Right atrium auricular region (tissue), 2 donors: Measurements from ENCODE around the gene RNF135. TPM values are rescaled to one million over a fixed set of nuclear protein-coding genes. Genes with fewer than 3 reads are reported as not detected.
"Not testable (repeated sequence)": the region's sequence is repeated elsewhere in the genome, so short reads cannot be mapped to it uniquely, and the experiment has no call there.

Source experiments
- DNase-seq: peaks from one replicate; pipeline ENCODE4 v3.0.0-alpha.2; 2019; ENCODE audit warnings: low spot score
- H3K27ac ChIP-seq, 2 donors: fragments of 200-600 bp; sonication (generic); 1 replicate in 1 of 2; 2 replicates in 1 of 2; pipeline ENCODE4 v1.5.1; 2016 to 2019
- H3K27me3 ChIP-seq, 2 donors: fragments of 200-600 bp; sonication (generic); one replicate each; pipeline versions ENCODE4 v1.5.1 to v1.6.0; 2017 to 2019
- H3K36me3 ChIP-seq: fragments of 200-600 bp; sonication (generic); one replicate; pipeline ENCODE4 v1.5.1; 2016
- H3K4me1 ChIP-seq, 2 donors: fragments of 200-600 bp; sonication (generic); one replicate each; pipeline versions ENCODE4 v1.5.1 to v1.6.0; 2017 to 2019
- H3K4me3 ChIP-seq, 2 donors: fragments of 200-600 bp; sonication (generic); 1 replicate in 1 of 2; 2 replicates in 1 of 2; pipeline ENCODE4 v1.5.1; 2017 to 2019; ENCODE audit warnings: mild to moderate bottlenecking in 1 of 2, moderate library complexity in 1 of 2
- H3K9me3 ChIP-seq, 2 donors: fragments of 200-600 bp; sonication (generic); one replicate each; pipeline ENCODE4 v1.5.1; 2019
- total RNA-seq, 2 donors: library from RNA; depleted of rRNA; stranded (reverse); fragments of >200 nt; gene quantifications; one replicate each; pipeline ENCODE4 v1.1.0, GENCODE V29; 2016
- TF ChIP-seq, protein P1 (sequence below), 2 donors: fragments of 200-600 bp; sonication (generic); IDR thresholded peaks; one replicate each; pipeline ENCODE4 v1.5.1; 2019; ENCODE audit warnings: antibody characterized with exemption in 2 of 2

The RNF135 gene
- total RNA-seq, 2 donors from 2014 or later = 6.9 to 13.1 TPM

DNA sequence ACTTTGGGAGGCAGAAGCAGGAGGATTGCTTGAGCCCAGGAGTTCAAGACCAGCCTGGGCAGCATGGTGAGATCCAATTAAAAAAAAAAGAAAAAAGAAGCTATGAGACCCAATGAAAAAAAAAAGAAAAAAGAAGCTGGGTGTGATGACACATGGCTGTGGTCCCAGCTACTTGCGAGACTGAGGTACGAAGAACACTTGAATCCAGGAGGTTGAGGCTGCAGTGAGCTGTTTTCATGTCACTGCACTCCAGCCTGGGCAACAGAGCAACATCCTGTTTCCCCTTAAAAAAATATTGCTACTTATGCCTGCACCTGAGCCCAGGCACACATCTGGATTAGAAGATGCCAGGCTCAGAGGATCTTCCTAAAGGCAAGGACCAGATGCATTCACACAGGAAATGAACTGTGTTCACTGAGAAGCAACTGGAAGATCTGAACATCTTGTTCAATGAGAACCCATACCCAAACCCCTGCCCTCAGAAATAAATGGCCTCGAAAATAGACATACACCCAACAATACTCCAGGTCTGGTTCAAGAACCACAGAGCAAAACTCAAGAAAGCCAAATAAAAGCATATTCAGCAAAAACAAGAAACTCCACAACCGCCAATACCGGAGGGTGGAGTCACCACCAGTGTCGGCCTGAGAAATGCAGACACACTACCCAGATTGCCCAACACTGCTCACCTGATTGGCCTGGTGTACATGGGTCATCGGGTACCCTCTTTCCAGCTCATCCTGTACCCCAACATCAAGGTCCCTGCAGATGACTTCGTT lies 4.4 kb downstream of the RNF135 start:
- no peak overlapping the region for H3K27ac ChIP-seq
- TF ChIP-seq, protein P1, sequence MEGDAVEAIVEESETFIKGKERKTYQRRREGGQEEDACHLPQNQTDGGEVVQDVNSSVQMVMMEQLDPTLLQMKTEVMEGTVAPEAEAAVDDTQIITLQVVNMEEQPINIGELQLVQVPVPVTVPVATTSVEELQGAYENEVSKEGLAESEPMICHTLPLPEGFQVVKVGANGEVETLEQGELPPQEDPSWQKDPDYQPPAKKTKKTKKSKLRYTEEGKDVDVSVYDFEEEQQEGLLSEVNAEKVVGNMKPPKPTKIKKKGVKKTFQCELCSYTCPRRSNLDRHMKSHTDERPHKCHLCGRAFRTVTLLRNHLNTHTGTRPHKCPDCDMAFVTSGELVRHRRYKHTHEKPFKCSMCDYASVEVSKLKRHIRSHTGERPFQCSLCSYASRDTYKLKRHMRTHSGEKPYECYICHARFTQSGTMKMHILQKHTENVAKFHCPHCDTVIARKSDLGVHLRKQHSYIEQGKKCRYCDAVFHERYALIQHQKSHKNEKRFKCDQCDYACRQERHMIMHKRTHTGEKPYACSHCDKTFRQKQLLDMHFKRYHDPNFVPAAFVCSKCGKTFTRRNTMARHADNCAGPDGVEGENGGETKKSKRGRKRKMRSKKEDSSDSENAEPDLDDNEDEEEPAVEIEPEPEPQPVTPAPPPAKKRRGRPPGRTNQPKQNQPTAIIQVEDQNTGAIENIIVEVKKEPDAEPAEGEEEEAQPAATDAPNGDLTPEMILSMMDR (IDR thresholded peaks at IDR 0.05) = no peak
- DNase-seq = no peak
- no peaks in the 10 kb centered on the region for H3K27me3 ChIP-seq
- H3K4me3 ChIP-seq = no peak overlapping the region
- no peaks in the 10 kb centered on the region for H3K36me3 ChIP-seq
- H3K9me3 ChIP-seq = no peaks in the 10 kb centered on the region
- H3K4me1 ChIP-seq = peaks cover 0 to 5% of the 10 kb centered on the region in 2 donors

DNA sequence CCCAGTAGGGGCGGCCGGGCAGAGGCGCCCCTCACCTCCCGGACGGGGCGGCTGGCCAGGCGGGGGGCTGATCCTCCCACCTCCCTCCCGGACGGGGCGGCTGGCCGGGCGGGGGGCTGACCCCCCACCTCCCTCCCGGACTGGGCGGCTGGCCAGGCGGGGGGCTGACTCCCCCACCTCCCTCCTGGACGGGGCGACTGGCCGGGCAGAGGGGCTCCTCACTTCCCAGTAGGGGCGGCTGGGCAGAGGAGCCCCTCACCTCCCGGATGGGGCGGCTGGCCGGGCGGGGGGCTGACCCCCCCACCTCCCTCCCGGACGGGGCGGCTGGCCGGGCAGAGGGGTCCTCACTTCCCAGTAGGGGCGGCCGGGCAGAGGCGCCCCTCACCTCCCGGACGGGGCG lies 9.1 kb downstream of the RNF135 start:
- not testable (repeated sequence) for DNase-seq, H3K27me3 ChIP-seq, H3K9me3 ChIP-seq, H3K4me3 ChIP-seq, H3K27ac ChIP-seq, H3K4me1 ChIP-seq, H3K36me3 ChIP-seq

DNA sequence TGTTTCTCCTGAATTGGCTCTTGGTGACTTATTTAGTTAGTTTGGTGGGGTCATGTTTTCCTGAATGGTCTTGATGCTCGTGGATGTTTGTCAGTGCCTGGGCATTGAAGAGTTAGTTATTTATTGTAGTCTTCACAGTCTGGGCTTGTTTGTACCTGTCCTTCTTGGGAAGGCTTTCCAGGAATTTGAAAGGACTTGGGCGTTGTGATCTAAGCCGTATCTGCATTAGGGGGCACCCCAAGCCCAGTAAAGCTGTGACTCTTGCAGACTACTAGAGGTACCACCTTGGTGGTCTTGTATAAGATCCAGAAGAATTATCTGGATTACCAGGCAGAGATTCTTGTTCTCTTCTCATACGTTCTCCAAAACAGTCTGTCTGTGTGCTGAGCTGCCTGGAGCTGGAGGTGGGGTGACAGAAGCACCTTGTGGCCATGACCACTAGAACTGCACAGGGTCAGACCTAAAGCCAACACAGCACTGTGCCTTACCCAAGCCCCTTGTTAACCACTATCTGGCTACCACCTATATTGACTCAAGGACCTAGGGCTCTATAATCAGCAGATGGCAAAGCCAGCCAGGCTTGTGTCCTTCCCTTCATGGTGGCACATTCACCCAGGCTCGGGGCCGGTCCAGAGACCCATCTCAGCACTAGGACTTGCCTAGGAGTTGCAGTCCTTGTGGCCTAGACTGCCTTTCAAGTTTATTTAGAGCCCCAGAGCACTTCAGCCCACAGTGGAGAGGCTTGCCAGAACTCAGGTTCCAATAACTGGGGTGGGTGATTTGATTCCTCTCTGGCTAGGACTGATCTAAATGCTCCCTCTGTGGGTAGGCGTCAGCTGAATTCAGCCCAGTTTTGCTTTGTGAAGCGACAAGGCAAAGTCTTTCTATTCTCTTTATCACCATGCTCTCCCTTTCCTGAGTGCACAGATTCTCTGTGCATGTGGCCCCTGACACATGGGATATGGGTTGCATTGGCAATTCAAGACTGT lies 11.0 kb downstream of the RNF135 start:
- H3K27me3 ChIP-seq = no peaks in the 10 kb centered on the region
- no peak for DNase-seq
- no peaks in the 10 kb centered on the region for H3K4me1 ChIP-seq
- H3K36me3 ChIP-seq = peaks cover 13% of the 10 kb centered on the region
- H3K9me3 ChIP-seq = no peaks in the 10 kb centered on the region
- no peak overlapping the region for H3K27ac ChIP-seq
- TF ChIP-seq, protein P1 (IDR thresholded peaks at IDR 0.05) = no peak
- H3K4me3 ChIP-seq = no peak overlapping the region

DNA sequence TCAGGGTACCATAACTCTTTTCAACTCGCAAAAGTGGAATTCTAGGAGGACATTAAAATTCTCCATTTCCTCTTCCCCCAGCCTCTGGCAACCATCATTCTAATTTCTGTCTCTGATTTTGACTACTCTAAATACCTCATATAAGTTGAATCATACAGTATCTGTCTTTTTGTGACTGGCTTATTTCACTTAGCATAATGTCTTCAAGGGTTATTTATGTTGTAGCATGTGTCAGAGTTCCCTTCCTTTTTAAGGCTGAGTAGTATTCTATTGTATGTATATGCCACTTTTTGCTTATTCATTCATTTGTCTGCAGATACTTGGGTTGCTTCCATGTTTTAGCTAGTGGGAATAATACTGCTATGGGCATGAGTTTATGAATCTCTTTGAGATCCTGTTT lies 12.0 kb downstream of the RNF135 start:
- Histone ChIP-seq H3K9me3 (no peaks in the 10 kb centered on the region), H3K4me1 (no peaks in the 10 kb centered on the region), H3K4me3 (no peak overlapping the region), H3K36me3 (peaks cover 13% of the 10 kb centered on the region), H3K27ac (no peak overlapping the region), H3K27me3 (no peaks in the 10 kb centered on the region)
- no peak for DNase-seq
- TF ChIP-seq, protein P1 (IDR thresholded peaks at IDR 0.05) = no peak

DNA sequence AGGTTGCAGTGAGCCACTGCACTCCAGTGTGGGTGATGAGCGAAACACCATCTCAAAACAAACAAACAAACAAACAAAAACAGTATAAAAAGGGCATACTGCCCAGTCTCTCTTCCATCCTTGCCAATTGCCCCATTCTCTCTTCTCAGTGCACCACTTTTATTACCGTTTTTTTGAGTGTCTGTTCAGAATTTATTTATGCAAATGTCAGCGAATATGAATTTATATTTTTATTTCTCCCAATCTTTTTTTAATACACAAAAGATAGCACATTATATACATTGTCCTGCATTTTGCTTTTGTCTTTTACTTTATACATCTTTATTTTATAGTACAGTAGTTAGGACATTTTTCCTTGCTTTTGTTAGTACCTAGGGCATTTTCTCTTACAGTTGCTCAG lies 19.6 kb downstream of the RNF135 start:
- H3K4me3 ChIP-seq = no peak overlapping the region
- no peak for DNase-seq
- no peaks in the 10 kb centered on the region for H3K27me3 ChIP-seq
- no peaks in the 10 kb centered on the region for H3K4me1 ChIP-seq
- TF ChIP-seq, protein P1 (IDR thresholded peaks at IDR 0.05) = no peak
- no peak overlapping the region for H3K27ac ChIP-seq
- H3K9me3 ChIP-seq = no peaks in the 10 kb centered on the region
- peaks cover 4% of the 10 kb centered on the region for H3K36me3 ChIP-seq

DNA sequence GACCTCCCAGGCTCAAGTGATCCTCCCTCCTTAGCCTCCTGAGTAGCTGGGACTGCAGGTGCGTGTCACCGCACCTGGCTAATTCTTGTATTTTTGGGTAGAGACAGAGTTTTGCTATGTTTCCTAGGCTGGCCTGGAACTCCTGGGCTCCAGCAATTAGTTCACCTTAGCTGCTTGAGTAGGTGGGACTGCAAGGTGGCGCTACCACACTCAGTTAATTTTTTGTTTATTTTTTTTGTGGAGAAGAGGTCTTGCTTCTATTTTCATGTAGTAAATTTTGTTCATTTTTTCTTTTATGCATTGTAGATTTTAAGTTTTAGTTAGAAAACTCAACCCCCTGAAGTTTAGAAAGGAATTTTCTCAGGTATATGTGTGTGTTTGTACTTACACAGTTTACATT lies 21.7 kb downstream of the RNF135 start:
- TF ChIP-seq, protein P1 (IDR thresholded peaks at IDR 0.05) = no peak
- no peak for DNase-seq
- no peak overlapping the region for H3K4me3 ChIP-seq
- H3K27ac ChIP-seq = no peak overlapping the region
- no peaks in the 10 kb centered on the region for H3K9me3 ChIP-seq
- no peaks in the 10 kb centered on the region for H3K27me3 ChIP-seq
- H3K36me3 ChIP-seq = no peaks in the 10 kb centered on the region
- no peaks in the 10 kb centered on the region for H3K4me1 ChIP-seq
